HCT116 (cell line): ENCODE results near the gene TRPV4. TPM values are rescaled to one million over a fixed set of nuclear protein-coding genes. Genes with fewer than 3 reads are reported as not detected.

Experiments
- ATAC-seq: fragments of 200-7000 bp; cut with Tn5 transposase; 2 replicates; pipeline ENCODE4 v1.9.1; 2020; ENCODE audit warnings: mild to moderate bottlenecking, moderate library complexity
- BruUV-seq: library from RNA; stranded (reverse); fragments of 400-500 nt; replicated peaks from 2 replicates; lab custom pipeline; 2021; lab: Mats Ljungman, UMichigan
- CTCF ChIA-PET: fragments of 300-600 bp; sonication (Branson Sonifier 250); formaldehyde crosslinking; loops from one replicate; lab custom pipeline; 2021; ENCODE audit warnings: antibody characterized with exemption; lab: Charles Lee
- POLR2A ChIA-PET: fragments of 300-600, 350-600 bp; sonication (Branson Sonifier 250); formaldehyde crosslinking; loops from one replicate; lab custom pipeline; 2021; ENCODE audit warnings: antibody characterized with exemption; lab: Charles Lee
- RAD21 ChIA-PET, 2 experiments: fragments of 300-600 bp; sonication (Branson Sonifier 250); formaldehyde crosslinking; loops; one replicate each; lab custom pipeline; 2023; ENCODE audit warnings: low total read pairs in 2 of 2; ENCODE audit not compliant: uncharacterized antibody in 2 of 2, unreplicated experiment in 2 of 2, low non-redundant PET in 1 of 2; lab: Charles Lee
- DNase-seq: peaks from one replicate; pipeline ENCODE4 v3.0.0-alpha.2; 2010; ENCODE audit warnings: low read depth, low spot score
- H2AFZ ChIP-seq: fragments of 200-600 bp; shearing (Covaris generic), sonication (generic); 2 replicates; pipeline ENCODE4 v1.6.1; 2017; ENCODE audit warnings: low read depth, mixed run types, mixed read lengths, antibody characterized with exemption, low read length; ENCODE audit not compliant: poor library complexity, severe bottlenecking
- H3K27ac ChIP-seq: 2 replicates; pipeline ENCODE4 v1.5.1; 2012; ENCODE audit warnings: low read depth, low read length
- H3K27me3 ChIP-seq: fragments of 200-600 bp; sonication (generic); 2 replicates; pipeline ENCODE4 v1.6.1; 2016; ENCODE audit warnings: mixed run types, low read length, mixed read lengths; ENCODE audit not compliant: insufficient read depth
- H3K36me3 ChIP-seq, 2 experiments: fragments of 200-500 bp in 1 of 2; fragments of 200-600 bp in 1 of 2; sonication (Bioruptor generic) in 1 of 2; sonication (generic) in 1 of 2; 2 replicates each; pipeline versions ENCODE4 v1.5.1 to v1.6.1; 2014 to 2016; ENCODE audit warnings: low read length in 2 of 2, inconsistent platforms in 1 of 2, mixed read lengths in 1 of 2, mixed run types in 1 of 2; ENCODE audit not compliant: insufficient read depth in 2 of 2, control insufficient read depth in 1 of 2
- H3K4me1 ChIP-seq, 2 experiments: fragments of 200-600 bp in 1 of 2; sonication (generic) in 1 of 2; 2 replicates each; pipeline versions ENCODE4 v1.5.1 to v1.6.1; 2012 to 2017; ENCODE audit warnings: low read length in 2 of 2, inconsistent platforms in 1 of 2, mild to moderate bottlenecking in 1 of 2, mixed read lengths in 1 of 2, mixed run types in 1 of 2, moderate library complexity in 1 of 2; ENCODE audit not compliant: insufficient read depth in 2 of 2, control insufficient read depth in 1 of 2
- H3K4me2 ChIP-seq: fragments of 200-600 bp; sonication (generic); 2 replicates; pipeline ENCODE4 v1.6.1; 2017; ENCODE audit warnings: mixed run types, low read length, mixed read lengths
- H3K4me3 ChIP-seq, 2 experiments: fragments of 200-600 bp in 1 of 2; sonication (generic) in 1 of 2; replicated peaks in 1 of 2; 2 replicates each; pipeline ENCODE4 v1.5.1; 2011 to 2016; ENCODE audit warnings: low read length in 2 of 2, control low read depth in 1 of 2, low read depth in 1 of 2, mild to moderate bottlenecking in 1 of 2, mixed read lengths in 1 of 2, mixed run types in 1 of 2
- H3K79me2 ChIP-seq: fragments of 200-600 bp; sonication (generic); 2 replicates; pipeline ENCODE4 v1.6.1; 2017; ENCODE audit warnings: mild to moderate bottlenecking, mixed run types, low read length, moderate library complexity, mixed read lengths; ENCODE audit not compliant: insufficient read depth
- H3K9ac ChIP-seq: fragments of 200-600 bp; sonication (generic); 2 replicates; pipeline ENCODE4 v1.6.1; 2016; ENCODE audit warnings: low read length, mixed read lengths
- H3K9me2 ChIP-seq: fragments of 200-600 bp; sonication (generic), shearing (Covaris generic); 2 replicates; pipeline ENCODE4 v1.6.1; 2017; ENCODE audit warnings: mixed run types, mild to moderate bottlenecking, moderate library complexity; ENCODE audit not compliant: insufficient read depth
- H3K9me3 ChIP-seq, 2 experiments: fragments of 200-500 bp in 1 of 2; fragments of 200-600 bp in 1 of 2; sonication (Bioruptor generic) in 1 of 2; sonication (generic) in 1 of 2; 2 replicates each; pipeline ENCODE4 v1.6.1; 2014 to 2017; ENCODE audit warnings: low read length in 2 of 2, mixed read lengths in 2 of 2, inconsistent platforms in 1 of 2, low read depth in 1 of 2, mild to moderate bottlenecking in 1 of 2, mixed run types in 1 of 2, moderate library complexity in 1 of 2; ENCODE audit not compliant: control insufficient read depth in 1 of 2, insufficient read depth in 1 of 2
- H4K20me1 ChIP-seq: fragments of 200-600 bp; sonication (generic), shearing (Covaris generic); 2 replicates; pipeline ENCODE4 v1.6.1; 2017; ENCODE audit warnings: mixed run types, mild to moderate bottlenecking, moderate library complexity; ENCODE audit not compliant: insufficient read depth
- CBX3 ChIP-seq: IDR thresholded peaks from 2 replicates; pipeline ENCODE4 v1.6.1; 2012; ENCODE audit warnings: low read depth
- EGR1 ChIP-seq: IDR thresholded peaks from 2 replicates; pipeline ENCODE4 v1.6.1; 2012; ENCODE audit warnings: low read depth
- ELF1 ChIP-seq: IDR thresholded peaks from 2 replicates; pipeline ENCODE4 v1.6.1; 2012; ENCODE audit warnings: low read depth, borderline replicate concordance
- EZH2 ChIP-seq: fragments of 200-600 bp; sonication (generic); IDR thresholded peaks from 2 replicates; pipeline ENCODE4 v1.6.1; 2017; ENCODE audit warnings: antibody characterized with exemption, mixed run types
- EZH2phosphoT487 ChIP-seq: fragments of 200-600 bp; IDR thresholded peaks from 2 replicates; pipeline ENCODE4 v1.6.1; 2018; ENCODE audit warnings: antibody characterized with exemption, borderline replicate concordance
- FOSL1 ChIP-seq: IDR thresholded peaks from 2 replicates; pipeline ENCODE4 v1.6.1; 2012; ENCODE audit warnings: low read depth
- JUND ChIP-seq: IDR thresholded peaks from 2 replicates; pipeline ENCODE4 v1.6.1; 2012
- POLR2A ChIP-seq: IDR thresholded peaks from 2 replicates; pipeline ENCODE4 v1.7.0; 2011; ENCODE audit warnings: borderline replicate concordance; ENCODE audit not compliant: insufficient read depth, insufficient read length; ENCODE audit errors: extremely low read depth
- POLR2AphosphoS5 ChIP-seq: IDR thresholded peaks from 2 replicates; pipeline ENCODE4 v1.6.1; 2011; ENCODE audit warnings: mild to moderate bottlenecking, low read depth, low read length, moderate library complexity
- RAD21 ChIP-seq: IDR thresholded peaks from 2 replicates; pipeline ENCODE4 v1.6.1; 2012; ENCODE audit warnings: low read depth, mild to moderate bottlenecking
- SIN3A ChIP-seq: IDR thresholded peaks from 2 replicates; pipeline ENCODE4 v1.6.1; 2012; ENCODE audit warnings: low read depth
- SP1 ChIP-seq: IDR thresholded peaks from 2 replicates; pipeline ENCODE4 v1.6.1; 2012; ENCODE audit warnings: low read depth
- TCF7L2 ChIP-seq: IDR thresholded peaks from 2 replicates; pipeline ENCODE4 v1.7.0; 2011; ENCODE audit warnings: borderline replicate concordance, inconsistent platforms; ENCODE audit not compliant: insufficient read depth, insufficient read length; ENCODE audit errors: extremely low read depth
- YY1 ChIP-seq: IDR thresholded peaks from 2 replicates; pipeline ENCODE4 v1.6.1; 2011; ENCODE audit warnings: low read length, low read depth, moderate library complexity, mild to moderate bottlenecking; ENCODE audit not compliant: insufficient replicate concordance; ENCODE audit errors: extremely low read depth
- ZFX ChIP-seq: fragments of 450-650 bp; IDR thresholded peaks from 2 replicates; pipeline ENCODE4 v1.6.1; 2017
- intact Hi-C: fragments of 100-400 bp; cut with micrococcal nuclease; formaldehyde crosslinking; loops from 2 replicates; pipeline ENCODE4 v1.10.0; 2022
- total RNA-seq: library from RNA; stranded (reverse); gene quantifications from one replicate; pipeline ENCODE4 v1.2.1, GENCODE V29; 2021; ENCODE audit not compliant: unreplicated experiment
- TF ChIP-seq, protein P1 (sequence below), 3 experiments: fragments of 200-600 bp in 1 of 3; sonication (generic) in 1 of 3; IDR thresholded peaks in 2 of 3; conservative IDR thresholded peaks in 1 of 3; 2 replicates each; pipeline ENCODE4 v1.5.1; 2012 to 2017; ENCODE audit warnings: low read depth in 2 of 3, low read length in 2 of 3, antibody characterized with exemption in 1 of 3, borderline replicate concordance in 1 of 3, control low read depth in 1 of 3, mild to moderate bottlenecking in 1 of 3, mixed read lengths in 1 of 3, mixed run types in 1 of 3, moderate library complexity in 1 of 3; ENCODE audit not compliant: insufficient read depth in 1 of 3
- TF ChIP-seq, protein P2 (sequence below): IDR thresholded peaks from 2 replicates; pipeline ENCODE4 v1.6.1; 2012
- TF ChIP-seq, protein P3 (sequence below): IDR thresholded peaks from 2 replicates; pipeline ENCODE4 v1.6.1; 2011; ENCODE audit warnings: mild to moderate bottlenecking, low read length, moderate library complexity; ENCODE audit not compliant: insufficient replicate concordance; ENCODE audit errors: extremely low read depth
- TF ChIP-seq, protein P4 (sequence below): IDR thresholded peaks from 2 replicates; pipeline ENCODE4 v1.6.1; 2012; ENCODE audit warnings: low read depth
- TF ChIP-seq, protein P5 (sequence below): IDR thresholded peaks from 2 replicates; pipeline ENCODE4 v1.6.1; 2012

TRPV4 gene
- total RNA-seq, 1 experiment from 2014 or later: 0.54 TPM

DNA sequence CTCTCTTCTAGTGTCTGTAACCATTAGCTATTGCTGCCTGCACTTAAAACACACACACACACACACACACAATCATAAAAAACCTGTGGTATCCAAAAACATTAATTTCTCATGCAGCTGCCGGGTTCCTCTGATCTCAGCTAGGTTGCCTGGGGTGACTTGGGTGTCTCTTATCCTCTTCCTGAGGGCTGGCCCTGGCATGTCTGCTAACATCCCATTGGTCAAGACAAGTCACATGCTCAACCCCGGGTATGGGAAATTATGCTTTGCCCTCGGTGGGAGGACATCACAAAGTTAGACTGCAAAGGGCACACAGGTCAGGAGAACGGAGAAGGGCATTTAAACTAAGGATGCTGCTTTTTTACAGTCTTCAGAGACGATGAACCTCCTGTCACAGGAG, 55.7 kb downstream of the TRPV4 start:
- H4K20me1 ChIP-seq: no peaks in the 10 kb centered on the region
- DNase-seq (no peak), ATAC-seq (peak; percentile 51)
- CTCF ChIA-PET: no interaction called here
- H3K4me1 ChIP-seq: peaks cover 13 to 27% of the 10 kb centered on the region in 2 experiments
- peak overlapping the region; percentile 83 for H2AFZ ChIP-seq
- RAD21 ChIA-PET: no interaction called here
- H3K9ac ChIP-seq: no peak overlapping the region
- H3K36me3 ChIP-seq: no peaks in the 10 kb centered on the region
- H3K27ac ChIP-seq: 0 out of 2 replicates have a peak overlapping the region, but pooled peaks have one; percentile 7
- TF ChIP-seq POLR2A: no peak
- no peak for TF ChIP-seq YY1
- TF ChIP-seq RAD21: no peak
- no peak for TF ChIP-seq EGR1
- no peak for TF ChIP-seq TCF7L2
- TF ChIP-seq JUND: no peak
- TF ChIP-seq ELF1: no peak
- TF ChIP-seq, protein P1, sequence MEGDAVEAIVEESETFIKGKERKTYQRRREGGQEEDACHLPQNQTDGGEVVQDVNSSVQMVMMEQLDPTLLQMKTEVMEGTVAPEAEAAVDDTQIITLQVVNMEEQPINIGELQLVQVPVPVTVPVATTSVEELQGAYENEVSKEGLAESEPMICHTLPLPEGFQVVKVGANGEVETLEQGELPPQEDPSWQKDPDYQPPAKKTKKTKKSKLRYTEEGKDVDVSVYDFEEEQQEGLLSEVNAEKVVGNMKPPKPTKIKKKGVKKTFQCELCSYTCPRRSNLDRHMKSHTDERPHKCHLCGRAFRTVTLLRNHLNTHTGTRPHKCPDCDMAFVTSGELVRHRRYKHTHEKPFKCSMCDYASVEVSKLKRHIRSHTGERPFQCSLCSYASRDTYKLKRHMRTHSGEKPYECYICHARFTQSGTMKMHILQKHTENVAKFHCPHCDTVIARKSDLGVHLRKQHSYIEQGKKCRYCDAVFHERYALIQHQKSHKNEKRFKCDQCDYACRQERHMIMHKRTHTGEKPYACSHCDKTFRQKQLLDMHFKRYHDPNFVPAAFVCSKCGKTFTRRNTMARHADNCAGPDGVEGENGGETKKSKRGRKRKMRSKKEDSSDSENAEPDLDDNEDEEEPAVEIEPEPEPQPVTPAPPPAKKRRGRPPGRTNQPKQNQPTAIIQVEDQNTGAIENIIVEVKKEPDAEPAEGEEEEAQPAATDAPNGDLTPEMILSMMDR (IDR thresholded peaks at IDR 0.05 in 2 of 3, conservative IDR thresholded peaks at IDR 0.05 in 1 of 3; ENCODE audit: borderline replicate concordance in 1 of 3, insufficient read depth in 1 of 3, low read depth in 2 of 3, low read length in 2 of 3): no peak
- TF ChIP-seq SP1: no peak
- TF ChIP-seq, protein P2, sequence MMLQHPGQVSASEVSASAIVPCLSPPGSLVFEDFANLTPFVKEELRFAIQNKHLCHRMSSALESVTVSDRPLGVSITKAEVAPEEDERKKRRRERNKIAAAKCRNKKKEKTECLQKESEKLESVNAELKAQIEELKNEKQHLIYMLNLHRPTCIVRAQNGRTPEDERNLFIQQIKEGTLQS: no peak
- no peak for TF ChIP-seq EZH2
- TF ChIP-seq CBX3: no peak
- TF ChIP-seq, protein P3, sequence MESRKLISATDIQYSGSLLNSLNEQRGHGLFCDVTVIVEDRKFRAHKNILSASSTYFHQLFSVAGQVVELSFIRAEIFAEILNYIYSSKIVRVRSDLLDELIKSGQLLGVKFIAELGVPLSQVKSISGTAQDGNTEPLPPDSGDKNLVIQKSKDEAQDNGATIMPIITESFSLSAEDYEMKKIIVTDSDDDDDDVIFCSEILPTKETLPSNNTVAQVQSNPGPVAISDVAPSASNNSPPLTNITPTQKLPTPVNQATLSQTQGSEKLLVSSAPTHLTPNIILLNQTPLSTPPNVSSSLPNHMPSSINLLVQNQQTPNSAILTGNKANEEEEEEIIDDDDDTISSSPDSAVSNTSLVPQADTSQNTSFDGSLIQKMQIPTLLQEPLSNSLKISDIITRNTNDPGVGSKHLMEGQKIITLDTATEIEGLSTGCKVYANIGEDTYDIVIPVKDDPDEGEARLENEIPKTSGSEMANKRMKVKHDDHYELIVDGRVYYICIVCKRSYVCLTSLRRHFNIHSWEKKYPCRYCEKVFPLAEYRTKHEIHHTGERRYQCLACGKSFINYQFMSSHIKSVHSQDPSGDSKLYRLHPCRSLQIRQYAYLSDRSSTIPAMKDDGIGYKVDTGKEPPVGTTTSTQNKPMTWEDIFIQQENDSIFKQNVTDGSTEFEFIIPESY: no peak
- TF ChIP-seq SIN3A: no peak
- TF ChIP-seq ZFX: no peak
- TF ChIP-seq, protein P4, sequence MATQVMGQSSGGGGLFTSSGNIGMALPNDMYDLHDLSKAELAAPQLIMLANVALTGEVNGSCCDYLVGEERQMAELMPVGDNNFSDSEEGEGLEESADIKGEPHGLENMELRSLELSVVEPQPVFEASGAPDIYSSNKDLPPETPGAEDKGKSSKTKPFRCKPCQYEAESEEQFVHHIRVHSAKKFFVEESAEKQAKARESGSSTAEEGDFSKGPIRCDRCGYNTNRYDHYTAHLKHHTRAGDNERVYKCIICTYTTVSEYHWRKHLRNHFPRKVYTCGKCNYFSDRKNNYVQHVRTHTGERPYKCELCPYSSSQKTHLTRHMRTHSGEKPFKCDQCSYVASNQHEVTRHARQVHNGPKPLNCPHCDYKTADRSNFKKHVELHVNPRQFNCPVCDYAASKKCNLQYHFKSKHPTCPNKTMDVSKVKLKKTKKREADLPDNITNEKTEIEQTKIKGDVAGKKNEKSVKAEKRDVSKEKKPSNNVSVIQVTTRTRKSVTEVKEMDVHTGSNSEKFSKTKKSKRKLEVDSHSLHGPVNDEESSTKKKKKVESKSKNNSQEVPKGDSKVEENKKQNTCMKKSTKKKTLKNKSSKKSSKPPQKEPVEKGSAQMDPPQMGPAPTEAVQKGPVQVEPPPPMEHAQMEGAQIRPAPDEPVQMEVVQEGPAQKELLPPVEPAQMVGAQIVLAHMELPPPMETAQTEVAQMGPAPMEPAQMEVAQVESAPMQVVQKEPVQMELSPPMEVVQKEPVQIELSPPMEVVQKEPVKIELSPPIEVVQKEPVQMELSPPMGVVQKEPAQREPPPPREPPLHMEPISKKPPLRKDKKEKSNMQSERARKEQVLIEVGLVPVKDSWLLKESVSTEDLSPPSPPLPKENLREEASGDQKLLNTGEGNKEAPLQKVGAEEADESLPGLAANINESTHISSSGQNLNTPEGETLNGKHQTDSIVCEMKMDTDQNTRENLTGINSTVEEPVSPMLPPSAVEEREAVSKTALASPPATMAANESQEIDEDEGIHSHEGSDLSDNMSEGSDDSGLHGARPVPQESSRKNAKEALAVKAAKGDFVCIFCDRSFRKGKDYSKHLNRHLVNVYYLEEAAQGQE: no peak
- TF ChIP-seq, protein P5, sequence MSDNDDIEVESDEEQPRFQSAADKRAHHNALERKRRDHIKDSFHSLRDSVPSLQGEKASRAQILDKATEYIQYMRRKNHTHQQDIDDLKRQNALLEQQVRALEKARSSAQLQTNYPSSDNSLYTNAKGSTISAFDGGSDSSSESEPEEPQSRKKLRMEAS: no peak
- TF ChIP-seq POLR2AphosphoS5: no peak
- no peak for TF ChIP-seq EZH2phosphoT487
- TF ChIP-seq FOSL1: no peak
- BruUV-seq: no TSS peak
- no peaks in the 10 kb centered on the region for H3K9me2 ChIP-seq
- H3K4me3 ChIP-seq: no peak overlapping the region
- H3K79me2 ChIP-seq: peaks cover under 1% of the 10 kb centered on the region; the same call in 1 of the 2 replicates
- intact Hi-C loops: no loop called here
- POLR2A ChIA-PET: no interaction called here
- H3K27me3 ChIP-seq: no peaks in the 10 kb centered on the region
- H3K9me3 ChIP-seq: no peaks in the 10 kb centered on the region; a peak in 1 of 4 replicates
- H3K4me2 ChIP-seq: peak overlapping the region; percentile 43
